ENCODE data around the gene KIAA0825. TPM values are rescaled to one million over a fixed set of nuclear protein-coding genes. Genes with fewer than 3 reads are reported as not detected.

The KIAA0825 gene, protein sequence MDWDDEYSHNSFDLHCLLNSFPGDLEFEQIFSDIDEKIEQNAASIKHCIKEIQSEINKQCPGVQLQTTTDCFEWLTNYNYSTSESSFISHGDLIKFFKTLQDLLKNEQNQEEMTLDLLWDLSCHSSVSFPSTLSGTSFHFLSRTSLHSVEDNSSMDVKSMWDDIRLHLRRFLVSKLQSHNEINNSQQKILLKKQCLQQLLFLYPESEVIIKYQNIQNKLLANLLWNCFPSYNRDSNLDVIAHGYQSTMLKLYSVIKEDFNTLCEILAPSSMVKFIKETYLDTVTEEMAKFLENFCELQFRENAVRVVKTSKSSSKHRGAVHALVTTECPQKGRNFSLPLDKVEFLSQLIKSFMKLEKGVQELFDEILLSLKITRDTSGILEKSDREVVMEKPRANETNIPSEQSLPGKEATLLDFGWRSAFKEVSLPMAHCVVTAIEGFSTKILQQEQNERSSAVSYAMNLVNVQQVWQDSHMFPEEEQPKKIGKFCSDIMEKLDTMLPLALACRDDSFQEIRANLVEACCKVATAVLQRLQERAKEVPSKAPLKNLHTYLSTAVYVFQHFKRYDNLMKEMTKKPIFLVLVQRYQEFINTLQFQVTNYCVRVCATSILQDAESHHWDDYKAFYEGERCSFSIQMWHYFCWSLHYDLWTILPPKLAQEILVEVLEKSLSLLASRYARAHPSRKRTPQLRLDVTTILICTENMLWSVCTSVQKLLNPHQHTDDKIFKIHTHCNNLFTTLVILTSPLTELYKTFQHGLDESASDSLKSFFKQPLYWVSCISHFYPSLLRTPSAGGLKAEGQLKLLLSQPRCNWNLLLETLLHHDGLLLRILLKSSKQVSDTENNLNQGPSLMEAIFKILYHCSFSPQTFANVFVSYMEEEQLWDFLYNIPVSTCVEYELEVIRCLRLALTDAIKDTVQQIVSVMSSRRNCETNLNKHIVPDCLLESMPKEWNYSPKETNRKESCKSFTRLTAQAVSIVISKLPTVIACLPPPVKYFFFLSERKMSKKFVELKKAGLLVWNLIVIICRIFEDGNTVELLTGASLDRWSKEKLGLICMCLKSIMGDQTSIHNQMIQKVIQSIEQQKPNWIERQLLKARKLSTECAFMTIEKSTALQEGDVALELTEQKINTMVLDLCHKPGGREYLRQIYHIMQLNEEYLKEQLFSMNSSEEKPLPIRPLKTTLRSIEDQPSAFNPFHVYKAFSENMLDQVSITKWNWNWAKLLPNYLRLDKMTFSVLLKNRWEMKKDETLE (N-terminal part only)
- total RNA-seq: 2.8 TPM in 2 replicates

DNA sequence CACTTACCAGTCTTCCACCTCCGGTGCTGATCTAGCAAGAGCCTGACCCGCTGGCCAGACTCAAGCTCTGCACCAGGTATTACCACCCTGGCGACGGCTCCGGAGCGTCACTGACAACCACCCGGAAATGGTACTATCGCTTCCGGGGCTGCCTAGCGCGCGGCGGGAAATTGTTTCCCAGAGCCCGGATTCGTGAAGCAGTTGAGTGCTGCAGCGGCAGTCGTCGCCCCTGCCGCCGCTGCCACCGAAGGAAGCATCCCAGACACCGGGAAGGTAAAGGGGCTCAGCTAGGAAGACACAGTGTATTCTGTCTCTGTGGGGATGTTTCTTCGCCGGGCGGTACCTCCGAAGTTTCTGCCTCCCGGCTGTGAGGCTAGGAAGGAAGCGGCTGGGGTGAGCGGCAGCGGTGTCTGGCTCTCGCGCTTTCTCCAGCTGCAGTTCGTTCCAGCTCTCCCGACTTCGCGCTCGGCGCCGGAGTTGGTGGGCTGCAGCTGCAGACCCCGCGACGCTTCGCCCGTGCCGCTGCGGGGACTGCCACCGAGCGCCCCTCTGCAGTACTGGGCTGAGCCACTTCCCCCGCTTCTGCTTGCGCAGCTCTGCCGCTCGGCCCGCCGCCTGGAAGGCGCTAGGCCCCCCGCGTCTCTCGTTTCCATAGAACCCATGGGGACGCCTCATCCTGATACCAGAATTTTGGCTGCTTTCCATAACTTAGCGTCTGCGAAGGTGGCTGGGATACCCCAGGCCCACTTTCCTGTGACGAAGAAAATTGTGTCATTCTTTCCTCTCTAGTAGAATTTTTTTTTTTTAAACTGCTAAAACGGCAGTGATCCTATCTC, at the start of gene KIAA0825, which contains the start of gene SLF1:
Gene KIAA0825 (minus strand): TSS at position 112 of the 836 bp plus-strand sequence. CDS start 81,478 bp downstream, outside the sequence.
Gene SLF1 (plus strand): TSS at position 177 of the 836 bp plus-strand sequence. CDS start 10,142 bp downstream, outside the sequence.

Other genes starting within 250 kb of the KIAA0825 start
- 11.8 and 13.7 TPM in 2 replicates for gene SLF1, start 65 bp upstream of the KIAA0825 start, total RNA-seq

Measured in thoracic aorta endothelial cell (primary cell).